Neural progenitor cell (in vitro differentiated cells): ENCODE measurements around the gene TBL1X. TPM values are rescaled to one million over a fixed set of nuclear protein-coding genes. Genes with fewer than 3 reads are reported as not detected.
A peak's percentile ranks its signal among the peaks of the same experiment; 100 is the strongest.

ENCODE experiments used
- DNase-seq: peaks from one replicate; pipeline ENCODE4 v3.0.0-alpha.2; 2016; ENCODE audit warnings: low spot score
- H2AFZ ChIP-seq: fragments of 200-600 bp; sonication (generic); replicated peaks from 2 replicates; pipeline ENCODE4 v1.6.1; 2016; ENCODE audit warnings: antibody characterized with exemption
- H3F3A ChIP-seq: fragments of 200-600 bp; sonication (generic); 2 replicates; pipeline ENCODE4 v1.6.1; 2016; ENCODE audit warnings: antibody characterized with exemption, low read depth
- H3K27ac ChIP-seq: fragments of 200-600 bp; sonication (generic); 2 replicates; pipeline ENCODE4 v1.5.1; 2016; ENCODE audit warnings: mild to moderate bottlenecking
- H3K27me3 ChIP-seq: fragments of 200-600 bp; sonication (generic); 2 replicates; pipeline ENCODE4 v1.6.1; 2016; ENCODE audit warnings: mild to moderate bottlenecking, moderate library complexity
- H3K36me3 ChIP-seq: fragments of 200-600 bp; sonication (generic); 2 replicates; pipeline ENCODE4 v1.5.1; 2016
- H3K4me1 ChIP-seq: fragments of 200-600 bp; sonication (generic); 2 replicates; pipeline ENCODE4 v1.6.1; 2016; ENCODE audit warnings: mixed run types
- H3K4me2 ChIP-seq: fragments of 200-600 bp; sonication (generic); 2 replicates; pipeline ENCODE4 v1.6.1; 2016
- H3K4me3 ChIP-seq: fragments of 200-600 bp; sonication (generic); 2 replicates; pipeline ENCODE4 v1.5.1; 2016
- H3K79me2 ChIP-seq: fragments of 200-600 bp; sonication (generic); 2 replicates; pipeline ENCODE4 v1.6.1; 2016; ENCODE audit warnings: low read depth
- H3K9ac ChIP-seq: fragments of 200-600 bp; sonication (generic); 2 replicates; pipeline ENCODE4 v1.6.1; 2016
- H3K9me3 ChIP-seq: fragments of 200-600 bp; sonication (generic); 2 replicates; pipeline ENCODE4 v1.5.1; 2016; ENCODE audit warnings: low read depth
- H4K20me1 ChIP-seq: fragments of 200-600 bp; sonication (generic); 2 replicates; pipeline ENCODE4 v1.6.1; 2016; ENCODE audit warnings: low read depth
- H3K27ac Mint-ChIP-seq: 3 replicates; pipeline ENCODE4 v1.8.0; 2021; ENCODE audit warnings: mixed read lengths
- H3K27me3 Mint-ChIP-seq: 2 replicates; pipeline ENCODE4 v1.8.0; 2022; ENCODE audit warnings: low read depth, mild to moderate bottlenecking, inconsistent platforms, moderate library complexity, mixed read lengths; ENCODE audit not compliant: insufficient read depth
- H3K36me3 Mint-ChIP-seq: 3 replicates; pipeline ENCODE4 v1.8.0; 2021; ENCODE audit warnings: mixed read lengths
- H3K4me1 Mint-ChIP-seq: 3 replicates; pipeline ENCODE4 v1.8.0; 2021; ENCODE audit warnings: mixed read lengths
- H3K4me3 Mint-ChIP-seq: 3 replicates; pipeline ENCODE4 v1.8.0; 2021; ENCODE audit warnings: mild to moderate bottlenecking, moderate library complexity, mixed read lengths
- H3K9me3 Mint-ChIP-seq: 3 replicates; pipeline ENCODE4 v1.8.0; 2020; ENCODE audit warnings: mixed read lengths
- EZH2 ChIP-seq: fragments of 200-600 bp; sonication (generic); IDR thresholded peaks from 2 replicates; pipeline ENCODE4 v1.6.1; 2017; ENCODE audit warnings: antibody characterized with exemption, mild to moderate bottlenecking, moderate library complexity
- EZH2phosphoT487 ChIP-seq: fragments of 200-600 bp; sonication (generic); IDR thresholded peaks from 2 replicates; pipeline ENCODE4 v1.6.1; 2017; ENCODE audit warnings: antibody characterized with exemption
- total RNA-seq: library from RNA; depleted of rRNA; stranded (reverse); fragments of >200 nt; gene quantifications from 2 replicates; pipeline ENCODE4 v1.2.3, GENCODE V29; 2015; ENCODE audit warnings: low replicate concordance
- TF ChIP-seq, protein P1 (sequence below): fragments of 200-600 bp; sonication (generic); IDR thresholded peaks from 2 replicates; pipeline ENCODE4 v1.5.1; 2017; ENCODE audit warnings: antibody characterized with exemption, mild to moderate bottlenecking

TBL1X gene
- total RNA-seq, 1 donor from 2014 or later, result 35.7 TPM

- Histone ChIP-seq H2AFZ (no peak overlapping the region), H3K27me3 (no peaks in the 10 kb centered on the region), H3K4me2 (no peak overlapping the region), H4K20me1 (no peaks in the 10 kb centered on the region), H3K36me3 (no peaks in the 10 kb centered on the region), H3K9ac (no peak overlapping the region), H3K4me3 (no peak overlapping the region), H3K27ac (no peak overlapping the region), H3K79me2 (no peaks in the 10 kb centered on the region), H3K9me3 (no peaks in the 10 kb centered on the region), H3K4me1 (no peaks in the 10 kb centered on the region), H3F3A (no peaks in the 10 kb centered on the region)
- peaks cover 3% of the 10 kb centered on the region for H3K9me3 Mint-ChIP-seq
- TF ChIP-seq, protein P1, sequence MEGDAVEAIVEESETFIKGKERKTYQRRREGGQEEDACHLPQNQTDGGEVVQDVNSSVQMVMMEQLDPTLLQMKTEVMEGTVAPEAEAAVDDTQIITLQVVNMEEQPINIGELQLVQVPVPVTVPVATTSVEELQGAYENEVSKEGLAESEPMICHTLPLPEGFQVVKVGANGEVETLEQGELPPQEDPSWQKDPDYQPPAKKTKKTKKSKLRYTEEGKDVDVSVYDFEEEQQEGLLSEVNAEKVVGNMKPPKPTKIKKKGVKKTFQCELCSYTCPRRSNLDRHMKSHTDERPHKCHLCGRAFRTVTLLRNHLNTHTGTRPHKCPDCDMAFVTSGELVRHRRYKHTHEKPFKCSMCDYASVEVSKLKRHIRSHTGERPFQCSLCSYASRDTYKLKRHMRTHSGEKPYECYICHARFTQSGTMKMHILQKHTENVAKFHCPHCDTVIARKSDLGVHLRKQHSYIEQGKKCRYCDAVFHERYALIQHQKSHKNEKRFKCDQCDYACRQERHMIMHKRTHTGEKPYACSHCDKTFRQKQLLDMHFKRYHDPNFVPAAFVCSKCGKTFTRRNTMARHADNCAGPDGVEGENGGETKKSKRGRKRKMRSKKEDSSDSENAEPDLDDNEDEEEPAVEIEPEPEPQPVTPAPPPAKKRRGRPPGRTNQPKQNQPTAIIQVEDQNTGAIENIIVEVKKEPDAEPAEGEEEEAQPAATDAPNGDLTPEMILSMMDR, result no peak
- TF ChIP-seq EZH2 (no peak), EZH2phosphoT487 (no peak)
- no peaks in the 10 kb centered on the region for H3K4me1 Mint-ChIP-seq
- H3K27ac Mint-ChIP-seq, result no peak overlapping the region
- DNase-seq, result no peak
- no peak overlapping the region for H3K4me3 Mint-ChIP-seq
- peaks cover 8% of the 10 kb centered on the region for H3K27me3 Mint-ChIP-seq
- peaks cover 12% of the 10 kb centered on the region for H3K36me3 Mint-ChIP-seq
These were observed 274.3 kb downstream of the TBL1X start for GRCh38 chrX:9739130-9739529.

DNA sequence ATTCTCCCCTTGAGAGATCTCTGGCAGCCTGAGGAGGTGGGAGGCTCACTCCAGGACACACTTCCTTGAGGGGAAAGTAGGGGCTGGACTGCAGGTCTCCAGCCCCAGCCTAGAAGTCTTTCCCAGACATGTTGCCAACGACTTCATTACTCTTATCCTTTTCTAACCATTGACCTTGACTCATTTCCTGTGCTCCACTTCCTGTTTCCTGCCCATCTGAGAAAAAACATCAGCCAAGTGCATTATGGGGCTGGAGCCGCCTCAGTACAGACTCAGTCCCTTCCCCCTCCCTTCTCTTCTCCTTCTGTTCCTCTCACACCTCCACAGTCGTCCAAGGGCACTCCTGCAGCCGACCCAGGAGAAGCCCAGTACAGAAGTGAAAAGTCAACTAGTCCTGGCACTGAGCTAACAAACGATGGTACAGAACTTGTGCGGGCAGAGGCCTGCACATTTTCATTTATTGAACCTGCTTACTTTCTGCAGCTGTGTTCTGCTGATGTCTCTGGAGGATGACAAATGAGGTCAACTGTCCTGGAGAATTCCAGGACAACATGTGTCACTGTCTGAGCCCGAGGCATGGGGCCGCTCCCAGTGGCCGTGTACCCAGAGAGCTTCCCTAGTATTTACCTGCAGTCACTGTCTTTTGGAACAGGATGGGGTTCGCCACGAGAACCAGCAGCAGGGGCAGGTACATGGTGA lies 280.7 kb downstream of the TBL1X start:
- no peak overlapping the region for H3K4me2 ChIP-seq

GRCh38 chrX:9746148-9746888 lies 281.5 kb downstream of the TBL1X start:
- Mint-ChIP-seq H3K27me3 (peaks cover 15% of the 10 kb centered on the region), H3K9me3 (peaks cover 2% of the 10 kb centered on the region)
- peak overlapping the region; percentile 6 for H3K4me2 ChIP-seq

More for the DNA sequence above, 280.7 kb downstream of the TBL1X start:
- Mint-ChIP-seq H3K4me3 (no peak overlapping the region), H3K4me1 (peaks cover 27% of the 10 kb centered on the region), H3K36me3 (peaks cover 4% of the 10 kb centered on the region), H3K9me3 (peaks cover 2% of the 10 kb centered on the region), H3K27me3 (peaks cover 15% of the 10 kb centered on the region), H3K27ac (peak overlapping the region; percentile 89)
- H3K9ac ChIP-seq, result no peak overlapping the region
- no peaks in the 10 kb centered on the region for H3K9me3 ChIP-seq
- no peak for DNase-seq
- H3K79me2 ChIP-seq, result no peaks in the 10 kb centered on the region
- TF ChIP-seq EZH2phosphoT487, result no peak
- no peaks in the 10 kb centered on the region for H3K27me3 ChIP-seq
- H4K20me1 ChIP-seq, result no peaks in the 10 kb centered on the region
- H3K27ac ChIP-seq, result no peak overlapping the region
- H3K36me3 ChIP-seq, result no peaks in the 10 kb centered on the region
- no peak overlapping the region for H2AFZ ChIP-seq
- H3K4me3 ChIP-seq, result no peak overlapping the region
- no peaks in the 10 kb centered on the region for H3F3A ChIP-seq
- peaks cover 3% of the 10 kb centered on the region for H3K4me1 ChIP-seq

More at GRCh38 chrX:9746148-9746888, 281.5 kb downstream of the TBL1X start:
- H3K36me3 Mint-ChIP-seq, result peaks cover 4% of the 10 kb centered on the region
- peaks cover 27% of the 10 kb centered on the region for H3K4me1 Mint-ChIP-seq
- Histone ChIP-seq H3K9ac (no peak overlapping the region), H2AFZ (no peak overlapping the region), H3K27ac (no peak overlapping the region), H3K4me1 (peaks cover 3% of the 10 kb centered on the region), H4K20me1 (no peaks in the 10 kb centered on the region), H3K36me3 (no peaks in the 10 kb centered on the region), H3K4me3 (no peak overlapping the region), H3F3A (no peaks in the 10 kb centered on the region), H3K9me3 (no peaks in the 10 kb centered on the region), H3K79me2 (no peaks in the 10 kb centered on the region), H3K27me3 (no peaks in the 10 kb centered on the region)
- DNase-seq, result peak; percentile 15
- peak overlapping the region; percentile 89 for H3K27ac Mint-ChIP-seq
- TF ChIP-seq EZH2phosphoT487 (no peak), EZH2 (no peak)
- TF ChIP-seq, protein P1, result no peak
- H3K4me3 Mint-ChIP-seq, result no peak overlapping the region
